A549 (cell line): Measurements from ENCODE around the gene RASA3. TPM values are rescaled to one million over a fixed set of nuclear protein-coding genes. Genes with fewer than 3 reads are reported as not detected.
"Not testable (repeated sequence)": the region's sequence is repeated elsewhere in the genome, so short reads cannot be mapped to it uniquely, and the experiment has no call there.

Experiments used
- ATAC-seq, 2 experiments: fragments of 200-7000 bp in 1 of 2; fragments of >200 bp in 1 of 2; cut with Nextera tagmentation in 1 of 2; cut with Tn5 transposase in 1 of 2; 3 replicates each; pipeline versions ENCODE4 v1.8.0 to v1.9.1; 2018 to 2020; ENCODE audit warnings: mild to moderate bottlenecking in 1 of 2, moderate library complexity in 1 of 2
- CTCF ChIA-PET: fragments of 300-600 bp; sonication (Branson Sonifier 250); formaldehyde crosslinking; extraction: SDS; loops from one replicate; lab custom pipeline; 2021; ENCODE audit warnings: antibody characterized with exemption, inconsistent platforms; lab: Yijun Ruan, JAX
- POLR2A ChIA-PET: fragments of 350-600 bp; formaldehyde crosslinking; extraction: SDS; loops from one replicate; lab custom pipeline; 2021; ENCODE audit warnings: antibody characterized with exemption, inconsistent platforms; lab: Yijun Ruan, JAX
- DNase-seq, 2 experiments: peaks; one replicate each; pipeline versions ENCODE4 v3.0.0 to v3.0.0-alpha.2; 2011 to 2016; ENCODE audit warnings: low read depth in 1 of 2, low spot score in 1 of 2
- FAIRE-seq: peaks from 2 replicates; lab custom pipeline; 2011; peaks lifted over from hg19 to GRCh38; lab: Jason Lieb, UNC
- H3K27ac ChIP-seq, 2 experiments: fragments of >200 bp; sonication (Bioruptor Twin); formaldehyde crosslinking; 3 replicates each; pipeline ENCODE4 v1.5.1; 2016 to 2017
- H3K4me1 ChIP-seq: fragments of >200 bp; sonication (Bioruptor Twin); formaldehyde crosslinking; 3 replicates; pipeline ENCODE4 v1.6.1; 2016
- H3K4me2 ChIP-seq: fragments of >200 bp; sonication (Bioruptor Twin); formaldehyde crosslinking; 3 replicates; pipeline ENCODE4 v1.6.1; 2016
- H3K4me3 ChIP-seq: fragments of >200 bp; sonication (Bioruptor Twin); formaldehyde crosslinking; 3 replicates; pipeline ENCODE4 v1.5.1; 2016
- H3K9me3 ChIP-seq: fragments of >200 bp; sonication (Bioruptor Twin); formaldehyde crosslinking; 3 replicates; pipeline ENCODE4 v1.6.1; 2016
- CEBPB ChIP-seq, 2 experiments: fragments of >200 bp in 1 of 2; sonication (Bioruptor Twin) in 1 of 2; formaldehyde crosslinking in 1 of 2; IDR thresholded peaks; 2 replicates each; pipeline ENCODE4 v1.6.1; 2012 to 2016
- EHF ChIP-seq: fragments of 250-450 bp; sonication (Bioruptor Pico); IDR thresholded peaks from 2 replicates; pipeline ENCODE4 v1.5.0; 2020; ENCODE audit warnings: mild to moderate bottlenecking
- EHMT2 ChIP-seq: fragments of 200-600 bp; sonication (generic); IDR thresholded peaks from 2 replicates; pipeline ENCODE4 v1.6.1; 2016; ENCODE audit warnings: antibody characterized with exemption, low read depth, mild to moderate bottlenecking, moderate library complexity
- FOXS1 ChIP-seq: fragments of 250-450 bp; sonication (Bioruptor Pico); IDR thresholded peaks from 2 replicates; pipeline ENCODE4 v1.5.0; 2020; ENCODE audit warnings: mild to moderate bottlenecking, moderate library complexity
- HOXA7 ChIP-seq: fragments of 250-450 bp; sonication (Bioruptor Pico); IDR thresholded peaks from 2 replicates; pipeline ENCODE4 v1.5.0; 2020; ENCODE audit warnings: mild to moderate bottlenecking, moderate library complexity
- HOXB5 ChIP-seq: fragments of 250-450 bp; sonication (Bioruptor Pico); IDR thresholded peaks from 2 replicates; pipeline ENCODE4 v1.5.0; 2020; ENCODE audit warnings: mild to moderate bottlenecking, moderate library complexity
- KDM5A ChIP-seq: fragments of 200-600 bp; sonication (generic); IDR thresholded peaks from 2 replicates; pipeline ENCODE4 v1.6.1; 2016; ENCODE audit warnings: antibody characterized with exemption, mild to moderate bottlenecking
- NFE2L2 ChIP-seq: fragments of 150-350 bp; conservative IDR thresholded peaks from 2 replicates; pipeline ENCODE4 v1.6.1; 2014; ENCODE audit warnings: low read length
- NPAS2 ChIP-seq: fragments of 250-450 bp; sonication (Bioruptor Pico); IDR thresholded peaks from 2 replicates; pipeline ENCODE4 v1.8.0; 2022; ENCODE audit warnings: mild to moderate bottlenecking, moderate library complexity, borderline replicate concordance
- RCOR1 ChIP-seq: fragments of 150-350 bp; IDR thresholded peaks from 2 replicates; pipeline ENCODE4 v1.6.1; 2014; ENCODE audit warnings: antibody characterized with exemption, low read length, low read depth
- SREBF2 ChIP-seq: fragments of 450-650 bp; IDR thresholded peaks from 2 replicates; pipeline ENCODE4 v1.6.1; 2014; ENCODE audit warnings: mild to moderate bottlenecking, moderate library complexity
- ZC3H11A ChIP-seq: fragments of 450-650 bp; IDR thresholded peaks from 2 replicates; pipeline ENCODE4 v1.6.1; 2014; ENCODE audit warnings: antibody characterized with exemption, mild to moderate bottlenecking
- ZSCAN20 ChIP-seq: fragments of 250-450 bp; sonication (Bioruptor Pico); IDR thresholded peaks from 2 replicates; pipeline ENCODE4 v1.8.0; 2022; ENCODE audit warnings: mild to moderate bottlenecking, moderate library complexity
- WGBS: methylation state at CpG from one replicate; pipeline ENCODE4 v1.1.6; 2017; ENCODE audit errors: missing lambda C conversion rate; 5-methylcytosine and 5-hydroxymethylcytosine counted together
- polyA plus RNA-seq, 4 experiments: library from polyadenylated mRNA; depleted of rRNA in 3 of 4; stranded (reverse); fragments of >200 nt; fragmentation: RNase III in 1 of 4; extraction: RNeasy Plus Mini Kit Qiagen cat#74134 plus additional on column Dnase treatment in 1 of 4; gene quantifications; 2 replicates in 3 of 4; 3 replicates in 1 of 4; pipeline ENCODE4 v1.2.3, GENCODE V29; 2011 to 2017
- TF ChIP-seq, protein P1 (sequence below): fragments of >200 bp; sonication (Bioruptor Twin); formaldehyde crosslinking; IDR thresholded peaks from 3 replicates; pipeline ENCODE4 v1.6.1; 2016
- TF ChIP-seq, protein P2 (sequence below): IDR thresholded peaks from 2 replicates; pipeline ENCODE4 v1.6.1; 2012
- TF ChIP-seq, protein P3 (sequence below): fragments of 450-650 bp; IDR thresholded peaks from 2 replicates; pipeline ENCODE4 v1.6.1; 2014; ENCODE audit warnings: antibody characterized with exemption
- TF ChIP-seq, protein P4 (sequence below): fragments of 250-450 bp; sonication (Bioruptor Pico); IDR thresholded peaks from 2 replicates; pipeline ENCODE4 v1.5.0; 2021; ENCODE audit warnings: mild to moderate bottlenecking, moderate library complexity, borderline replicate concordance
- TF ChIP-seq, protein P5 (sequence below): fragments of >200 bp; sonication (Bioruptor Twin); formaldehyde crosslinking; IDR thresholded peaks from 3 replicates; pipeline ENCODE4 v1.5.1; 2016

RASA3 gene
- polyA plus RNA-seq, 2 of the 4 experiments (the other 2 are of a cell fraction), result 4.3 to 7.6 TPM

DNA sequence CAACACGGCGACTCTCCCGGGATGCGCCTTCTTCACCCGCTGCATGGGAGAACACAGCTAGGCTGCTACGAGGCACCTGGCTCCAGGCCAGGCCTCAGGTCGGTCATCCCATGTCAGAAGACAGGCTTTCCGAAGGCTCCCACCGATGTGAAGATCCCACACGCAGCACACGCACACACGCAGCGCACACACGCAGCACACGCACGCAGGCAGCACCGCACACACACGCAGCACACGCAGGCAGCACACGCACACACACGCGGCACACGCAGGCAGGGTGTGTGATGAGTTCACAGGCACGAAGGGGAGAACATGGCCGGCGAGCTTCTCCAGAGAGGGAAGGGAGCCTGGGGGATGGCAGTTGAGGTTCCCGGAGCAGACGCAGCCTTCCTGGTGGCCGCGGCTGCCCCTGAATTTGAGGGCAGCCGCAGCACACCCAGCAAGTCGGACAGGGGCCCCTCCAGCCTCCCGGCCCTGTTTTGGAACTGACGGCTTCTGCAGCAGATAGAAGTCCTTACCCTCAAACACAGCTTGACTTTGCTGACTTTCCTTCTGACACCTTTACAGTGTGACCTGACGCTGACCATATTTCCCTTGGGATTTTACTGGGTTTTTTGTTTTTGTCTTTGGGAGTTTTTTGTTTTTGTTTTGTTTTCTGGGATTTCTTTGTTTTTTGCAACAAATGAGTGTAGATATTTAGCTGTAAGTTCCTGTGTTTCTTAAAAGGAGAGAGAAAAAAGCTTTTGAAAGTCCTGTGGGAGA, 55.9 kb downstream of the RASA3 start (continued):
- TF ChIP-seq, protein P1, sequence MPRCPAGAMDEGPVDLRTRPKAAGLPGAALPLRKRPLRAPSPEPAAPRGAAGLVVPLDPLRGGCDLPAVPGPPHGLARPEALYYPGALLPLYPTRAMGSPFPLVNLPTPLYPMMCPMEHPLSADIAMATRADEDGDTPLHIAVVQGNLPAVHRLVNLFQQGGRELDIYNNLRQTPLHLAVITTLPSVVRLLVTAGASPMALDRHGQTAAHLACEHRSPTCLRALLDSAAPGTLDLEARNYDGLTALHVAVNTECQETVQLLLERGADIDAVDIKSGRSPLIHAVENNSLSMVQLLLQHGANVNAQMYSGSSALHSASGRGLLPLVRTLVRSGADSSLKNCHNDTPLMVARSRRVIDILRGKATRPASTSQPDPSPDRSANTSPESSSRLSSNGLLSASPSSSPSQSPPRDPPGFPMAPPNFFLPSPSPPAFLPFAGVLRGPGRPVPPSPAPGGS, result no peak
- TF ChIP-seq EHF (CRISPR knock-in tag) (no peak), ZSCAN20 (CRISPR knock-in tag) (no peak), ZC3H11A (no peak)

DNA sequence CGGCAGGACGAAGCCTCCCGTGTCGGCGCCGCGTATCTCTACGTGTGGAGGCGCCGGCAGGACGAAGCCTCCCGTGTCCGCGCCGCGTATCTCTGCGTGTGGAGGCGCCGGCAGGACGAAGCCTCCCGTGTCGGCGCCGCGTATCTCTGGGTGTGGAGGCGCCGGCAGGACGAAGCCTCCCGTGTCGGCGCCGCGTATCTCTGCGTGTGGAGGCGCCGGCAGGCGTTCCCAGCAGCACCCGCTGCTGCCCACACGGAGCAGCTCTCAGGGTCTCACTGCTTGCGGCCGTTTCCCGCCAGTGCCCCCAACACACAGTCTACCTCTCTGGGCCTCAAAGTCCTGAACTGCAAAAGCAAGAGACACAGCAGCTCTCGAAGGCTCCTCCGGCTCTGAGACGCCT, 56.6 kb downstream of the RASA3 start:
- H3K4me1 ChIP-seq, H3K4me3 ChIP-seq, POLR2A ChIA-PET, H3K27ac ChIP-seq, H3K4me2 ChIP-seq, DNase-seq, FAIRE-seq, H3K9me3 ChIP-seq, ATAC-seq, CTCF ChIA-PET: not testable (repeated sequence)
- WGBS, result 100% methylated on average over 8 of the region's 45 CpGs

DNA sequence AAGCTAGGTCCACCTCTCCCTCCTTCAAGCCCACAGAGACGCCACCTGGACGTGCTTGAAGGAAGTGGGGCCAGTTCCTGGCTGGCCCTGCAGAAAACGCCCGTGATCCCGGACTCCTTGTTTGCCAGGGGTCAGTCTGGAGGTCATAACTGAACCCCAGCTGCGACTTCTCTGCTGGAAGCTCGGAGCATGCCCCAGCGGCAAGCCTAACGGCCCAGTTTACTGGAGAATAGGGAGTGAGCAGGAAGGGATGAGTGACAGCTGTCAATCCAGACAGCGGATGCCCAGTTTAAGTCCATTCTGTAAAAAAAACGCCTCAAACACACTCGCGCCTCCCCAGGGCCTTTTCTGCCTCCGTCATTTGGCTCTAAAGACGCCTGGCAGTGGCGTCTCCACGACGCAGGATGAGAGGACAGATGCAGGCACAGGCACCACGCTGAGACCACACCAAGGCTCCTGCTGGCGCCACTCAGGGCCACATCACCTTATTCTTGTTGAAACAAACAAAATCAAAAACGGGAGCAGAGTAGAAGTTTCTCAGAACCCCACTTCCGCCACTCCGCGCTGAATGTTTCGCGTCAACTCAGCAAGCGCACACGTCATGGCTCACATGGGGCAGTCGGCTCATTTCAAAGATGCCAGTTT, 57.6 kb downstream of the RASA3 start:
- no peak overlapping the region for H3K4me2 ChIP-seq
- no peak for TF ChIP-seq NPAS2 (CRISPR knock-in tag)
- TF ChIP-seq, protein P2, sequence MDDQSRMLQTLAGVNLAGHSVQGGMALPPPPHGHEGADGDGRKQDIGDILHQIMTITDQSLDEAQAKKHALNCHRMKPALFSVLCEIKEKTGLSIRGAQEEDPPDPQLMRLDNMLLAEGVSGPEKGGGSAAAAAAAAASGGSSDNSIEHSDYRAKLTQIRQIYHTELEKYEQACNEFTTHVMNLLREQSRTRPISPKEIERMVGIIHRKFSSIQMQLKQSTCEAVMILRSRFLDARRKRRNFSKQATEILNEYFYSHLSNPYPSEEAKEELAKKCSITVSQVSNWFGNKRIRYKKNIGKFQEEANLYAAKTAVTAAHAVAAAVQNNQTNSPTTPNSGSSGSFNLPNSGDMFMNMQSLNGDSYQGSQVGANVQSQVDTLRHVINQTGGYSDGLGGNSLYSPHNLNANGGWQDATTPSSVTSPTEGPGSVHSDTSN, result no peak
- TF ChIP-seq SREBF2, result no peak
- TF ChIP-seq HOXA7 (CRISPR knock-in tag), result no peak
- TF ChIP-seq CEBPB (IDR thresholded peaks at IDR 0.05), result no peak
- no peak for TF ChIP-seq ZSCAN20 (CRISPR knock-in tag)
- no peak for TF ChIP-seq EHMT2
- TF ChIP-seq, protein P3, sequence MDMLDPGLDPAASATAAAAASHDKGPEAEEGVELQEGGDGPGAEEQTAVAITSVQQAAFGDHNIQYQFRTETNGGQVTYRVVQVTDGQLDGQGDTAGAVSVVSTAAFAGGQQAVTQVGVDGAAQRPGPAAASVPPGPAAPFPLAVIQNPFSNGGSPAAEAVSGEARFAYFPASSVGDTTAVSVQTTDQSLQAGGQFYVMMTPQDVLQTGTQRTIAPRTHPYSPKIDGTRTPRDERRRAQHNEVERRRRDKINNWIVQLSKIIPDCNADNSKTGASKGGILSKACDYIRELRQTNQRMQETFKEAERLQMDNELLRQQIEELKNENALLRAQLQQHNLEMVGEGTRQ, result no peak
- TF ChIP-seq FOXS1 (CRISPR knock-in tag), result no peak
- TF ChIP-seq, protein P4, sequence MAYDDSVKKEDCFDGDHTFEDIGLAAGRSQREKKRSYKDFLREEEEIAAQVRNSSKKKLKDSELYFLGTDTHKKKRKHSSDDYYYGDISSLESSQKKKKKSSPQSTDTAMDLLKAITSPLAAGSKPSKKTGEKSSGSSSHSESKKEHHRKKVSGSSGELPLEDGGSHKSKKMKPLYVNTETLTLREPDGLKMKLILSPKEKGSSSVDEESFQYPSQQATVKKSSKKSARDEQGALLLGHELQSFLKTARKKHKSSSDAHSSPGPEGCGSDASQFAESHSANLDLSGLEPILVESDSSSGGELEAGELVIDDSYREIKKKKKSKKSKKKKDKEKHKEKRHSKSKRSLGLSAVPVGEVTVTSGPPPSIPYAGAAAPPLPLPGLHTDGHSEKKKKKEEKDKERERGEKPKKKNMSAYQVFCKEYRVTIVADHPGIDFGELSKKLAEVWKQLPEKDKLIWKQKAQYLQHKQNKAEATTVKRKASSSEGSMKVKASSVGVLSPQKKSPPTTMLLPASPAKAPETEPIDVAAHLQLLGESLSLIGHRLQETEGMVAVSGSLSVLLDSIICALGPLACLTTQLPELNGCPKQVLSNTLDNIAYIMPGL (CRISPR knock-in tag), result no peak
- no peak for TF ChIP-seq NFE2L2
- no peak for TF ChIP-seq EHF (CRISPR knock-in tag)
- TF ChIP-seq HOXB5 (CRISPR knock-in tag), result no peak
- TF ChIP-seq, protein P5, sequence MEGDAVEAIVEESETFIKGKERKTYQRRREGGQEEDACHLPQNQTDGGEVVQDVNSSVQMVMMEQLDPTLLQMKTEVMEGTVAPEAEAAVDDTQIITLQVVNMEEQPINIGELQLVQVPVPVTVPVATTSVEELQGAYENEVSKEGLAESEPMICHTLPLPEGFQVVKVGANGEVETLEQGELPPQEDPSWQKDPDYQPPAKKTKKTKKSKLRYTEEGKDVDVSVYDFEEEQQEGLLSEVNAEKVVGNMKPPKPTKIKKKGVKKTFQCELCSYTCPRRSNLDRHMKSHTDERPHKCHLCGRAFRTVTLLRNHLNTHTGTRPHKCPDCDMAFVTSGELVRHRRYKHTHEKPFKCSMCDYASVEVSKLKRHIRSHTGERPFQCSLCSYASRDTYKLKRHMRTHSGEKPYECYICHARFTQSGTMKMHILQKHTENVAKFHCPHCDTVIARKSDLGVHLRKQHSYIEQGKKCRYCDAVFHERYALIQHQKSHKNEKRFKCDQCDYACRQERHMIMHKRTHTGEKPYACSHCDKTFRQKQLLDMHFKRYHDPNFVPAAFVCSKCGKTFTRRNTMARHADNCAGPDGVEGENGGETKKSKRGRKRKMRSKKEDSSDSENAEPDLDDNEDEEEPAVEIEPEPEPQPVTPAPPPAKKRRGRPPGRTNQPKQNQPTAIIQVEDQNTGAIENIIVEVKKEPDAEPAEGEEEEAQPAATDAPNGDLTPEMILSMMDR, result no peak
- no peak for TF ChIP-seq RCOR1
- TF ChIP-seq KDM5A, result no peak
- TF ChIP-seq, all 56 proteins: peak for 0
- no peak overlapping the region for H3K27ac ChIP-seq
- WGBS, result 91% methylated on average over 29 of the region's 29 CpGs
- no peak for FAIRE-seq
- ChIA-PET POLR2A (no interaction called here), CTCF (no interaction called here)
- H3K9me3 ChIP-seq, result no peaks in the 10 kb centered on the region
- DNase-seq, result no peak
- H3K4me3 ChIP-seq, result no peak overlapping the region
- H3K4me1 ChIP-seq, result no peaks in the 10 kb centered on the region
- no peak for ATAC-seq
